Amniotic stem cell (primary cell): Measurements from ENCODE around the gene SLCO1B1.

Source experiments
- DNase-seq: peaks from one replicate; lab custom pipeline; 2025; lab: John Stamatoyannopoulos, UW

The SLCO1B1 gene

DNA sequence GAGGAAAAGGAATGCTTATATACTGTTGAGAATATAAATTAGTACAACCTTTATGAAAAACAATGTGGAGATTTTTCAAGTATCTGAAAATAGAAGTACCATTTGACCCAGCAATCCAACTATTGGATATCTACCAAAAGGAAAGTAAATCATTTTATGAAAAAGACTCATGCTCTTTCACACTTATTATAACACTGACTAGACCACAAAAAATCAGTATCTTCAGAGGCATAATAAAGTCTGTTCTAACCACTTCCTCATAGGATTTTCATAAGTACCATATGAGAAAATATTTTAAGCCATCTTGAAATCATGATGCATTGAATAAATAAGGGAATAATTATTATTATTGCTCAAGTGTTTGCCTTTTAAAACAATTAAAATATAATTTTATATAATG, 90.8 kb downstream of the SLCO1B1 start:
- no peak for DNase-seq

DNA sequence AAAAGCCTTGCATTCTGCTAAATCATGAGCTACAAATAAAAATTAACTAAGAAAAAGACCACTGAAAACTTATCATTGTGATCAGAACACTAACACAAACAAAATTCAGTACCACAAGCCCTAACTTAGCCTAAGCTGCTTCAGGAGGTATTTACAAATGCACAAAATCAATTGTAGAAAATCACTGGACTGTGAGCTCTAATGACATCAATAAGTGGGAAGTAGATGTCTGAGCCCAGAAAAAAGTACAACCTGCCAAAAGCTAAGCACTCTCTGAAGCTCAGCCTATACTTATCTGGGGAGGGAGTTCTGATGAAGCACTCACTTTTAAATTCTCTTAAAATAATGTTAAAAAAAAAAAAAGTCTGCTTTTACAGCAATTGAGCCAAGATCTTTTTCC, 92.9 kb downstream of the SLCO1B1 start:
- DNase-seq = no peak

DNA sequence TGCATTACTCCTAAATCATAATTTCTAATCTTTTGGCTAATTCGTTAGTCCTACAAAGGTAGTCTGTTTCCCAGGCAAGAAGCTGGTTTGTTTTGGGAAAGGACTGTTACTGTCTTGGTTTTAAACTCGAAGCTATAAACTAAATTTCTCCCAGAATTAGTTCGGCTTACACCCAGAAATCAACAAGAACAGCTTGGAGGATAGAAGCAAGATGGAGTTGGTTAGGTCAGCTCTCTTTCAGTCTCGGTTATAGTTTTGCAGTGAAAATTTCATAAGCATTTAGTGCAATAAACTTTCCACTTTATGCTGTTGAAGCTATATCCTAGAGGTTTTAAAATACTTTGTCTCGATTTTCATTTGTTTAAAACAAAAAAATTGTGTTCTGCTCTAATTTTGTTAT, 103.4 kb downstream of the SLCO1B1 start:
- DNase-seq = no peak

DNA sequence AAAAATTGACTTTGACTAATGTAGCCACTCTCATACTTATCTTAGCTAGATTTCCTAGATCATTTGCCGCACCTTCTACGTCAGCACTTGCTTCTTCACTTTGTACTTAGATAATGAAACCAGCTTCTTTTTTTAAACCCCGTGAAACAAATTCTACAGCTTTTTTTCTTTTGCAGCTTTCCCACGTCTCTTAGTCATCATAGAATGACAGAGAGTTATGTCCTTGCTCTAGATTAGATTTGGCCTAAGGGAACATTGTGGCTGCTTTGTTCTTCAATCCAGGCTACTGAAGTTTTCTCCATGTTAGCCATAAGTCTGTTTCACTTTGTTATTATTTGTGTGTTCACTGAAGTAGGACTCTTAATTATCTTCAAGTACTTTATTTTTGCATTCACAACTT, 108.9 kb downstream of the SLCO1B1 start:
- no peak for DNase-seq

DNA sequence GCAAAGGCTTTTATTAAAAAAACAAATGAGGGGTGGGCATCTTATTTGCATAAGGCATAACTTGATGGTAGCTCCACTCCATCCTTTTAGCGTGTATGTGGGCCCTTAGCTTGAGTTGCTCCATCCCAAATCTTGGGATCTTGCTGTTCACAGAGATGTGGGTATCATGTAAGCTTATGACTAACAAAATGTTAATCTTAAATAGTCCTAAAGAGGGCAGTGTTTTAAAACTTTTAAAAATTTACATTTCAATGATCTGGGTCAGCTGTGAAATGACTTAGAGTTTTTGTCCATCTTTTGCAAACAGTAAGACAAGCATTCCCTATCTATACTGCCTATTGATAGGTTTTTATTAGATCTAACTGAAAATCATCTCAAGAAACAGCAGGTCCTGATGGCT, 117.7 kb downstream of the SLCO1B1 start:
- no peak for DNase-seq

DNA sequence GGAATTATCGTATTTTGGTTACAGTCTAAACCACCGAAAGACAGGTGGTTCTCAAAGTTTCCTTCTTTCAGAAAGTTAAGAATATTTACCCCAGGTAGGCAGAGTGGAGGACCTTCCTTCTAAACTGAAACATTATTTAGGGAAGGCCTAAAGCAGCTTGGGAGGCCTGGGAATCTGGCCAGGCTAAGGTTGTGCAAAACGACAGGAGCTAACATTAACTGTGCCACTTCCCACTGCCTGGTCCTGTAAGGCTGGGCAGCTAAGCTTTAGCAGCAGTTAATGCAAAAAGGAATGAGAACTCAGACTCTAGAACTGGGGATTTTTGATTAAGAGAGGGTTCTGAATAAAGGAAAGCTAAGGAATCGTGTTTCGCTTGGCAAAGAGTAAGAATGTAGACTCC, 121.1 kb downstream of the SLCO1B1 start:
- DNase-seq = no peak

DNA sequence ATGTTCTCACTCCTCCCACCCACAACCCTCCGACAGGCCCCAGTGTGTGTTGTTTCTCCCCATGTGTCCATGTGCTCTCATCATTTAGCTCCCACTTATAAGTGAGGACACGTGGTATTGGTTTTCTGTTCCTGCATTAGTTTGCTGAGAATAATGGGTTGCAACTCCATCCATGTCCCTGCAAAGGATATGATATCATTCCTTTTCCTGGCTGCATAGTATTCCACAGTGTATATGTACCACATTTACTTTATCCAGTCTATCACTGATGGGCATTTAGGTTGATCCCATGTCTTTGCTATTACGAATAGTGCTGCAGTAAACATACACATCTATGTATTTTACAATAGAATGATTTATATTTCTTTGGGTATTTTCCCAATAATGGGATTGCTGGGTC, 126.2 kb downstream of the SLCO1B1 start:
- no peak for DNase-seq

DNA sequence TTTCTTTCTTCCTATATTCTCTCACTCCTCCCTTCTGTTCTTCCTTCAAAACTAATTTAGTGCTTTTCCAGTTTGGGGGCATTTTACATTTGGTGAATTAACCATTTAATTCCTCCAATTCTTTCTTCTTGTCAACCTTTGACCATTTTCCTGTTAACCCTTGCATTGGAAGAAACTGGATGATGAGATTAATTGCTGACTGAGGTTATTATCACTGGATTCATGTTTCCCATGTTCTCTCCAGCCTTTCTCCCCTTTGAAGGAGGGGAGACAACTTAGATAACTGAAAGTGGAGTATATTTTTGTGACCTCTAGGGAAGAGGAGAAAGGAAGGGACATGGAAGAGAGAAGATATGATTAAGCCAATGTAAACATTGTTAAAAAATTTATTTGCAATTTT, 133.2 kb downstream of the SLCO1B1 start:
- DNase-seq = no peak

DNA sequence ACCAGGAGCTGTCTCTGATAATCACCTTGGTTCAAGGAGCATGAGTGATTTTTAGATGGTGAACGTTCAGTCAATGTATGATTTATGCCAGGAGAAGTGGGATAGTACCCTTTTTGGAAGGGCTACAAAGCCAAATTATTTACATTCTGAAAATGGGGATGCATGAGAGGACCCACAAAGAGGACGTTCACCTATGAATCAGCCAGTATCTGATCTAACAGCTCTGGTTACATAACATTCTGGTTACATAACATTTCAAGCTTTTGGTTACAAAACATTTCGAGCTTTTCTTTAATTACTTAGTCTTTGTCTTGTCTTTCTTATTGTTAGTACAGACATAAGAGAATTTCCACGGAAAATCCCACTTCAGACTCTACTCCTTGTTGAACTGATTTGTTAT, 134.9 kb downstream of the SLCO1B1 start:
- DNase-seq = no peak

DNA sequence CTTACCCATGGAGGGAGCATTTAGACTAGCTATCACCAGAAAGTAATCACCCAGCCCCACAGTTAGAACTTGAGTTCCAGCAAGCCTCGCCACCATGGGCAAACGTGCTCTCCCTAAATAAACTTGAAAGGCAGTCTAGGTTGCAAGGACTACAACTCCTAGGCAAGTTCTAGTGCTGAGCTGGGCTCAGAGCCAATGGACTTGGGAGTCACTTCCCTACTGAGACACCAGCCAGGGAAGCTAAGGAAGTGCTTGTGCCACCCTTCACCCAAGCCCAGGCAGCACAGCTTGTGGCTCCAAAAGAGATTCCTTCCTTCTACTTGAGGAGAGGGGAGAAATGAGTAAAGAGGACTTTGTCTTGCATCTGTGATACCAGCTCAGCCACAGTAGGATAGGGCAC, 145.8 kb downstream of the SLCO1B1 start:
- DNase-seq = no peak
